Nephron (organoid): ENCODE data around the gene GPATCH11.

Experiments used
- H3K27ac Mint-ChIP-seq, 3 experiments: 2 replicates each; pipeline ENCODE4 v1.8.0; 2020; ENCODE audit warnings: mixed read lengths in 3 of 3, mild to moderate bottlenecking in 2 of 3, moderate library complexity in 1 of 3
- H3K27me3 Mint-ChIP-seq: 2 replicates; pipeline ENCODE4 v1.8.0; 2021; ENCODE audit warnings: low read depth, mild to moderate bottlenecking, moderate library complexity, mixed read lengths
- H3K36me3 Mint-ChIP-seq: 2 replicates; pipeline ENCODE4 v1.8.0; 2020; ENCODE audit warnings: low read depth, mixed read lengths
- H3K4me1 Mint-ChIP-seq: 2 replicates; pipeline ENCODE4 v1.8.0; 2020; ENCODE audit warnings: mixed read lengths
- H3K4me3 Mint-ChIP-seq, 3 experiments: 2 replicates each; pipeline ENCODE4 v1.8.0; 2020; ENCODE audit warnings: mild to moderate bottlenecking in 3 of 3, mixed read lengths in 3 of 3, moderate library complexity in 2 of 3
- H3K9me3 Mint-ChIP-seq: 2 replicates; pipeline ENCODE4 v1.8.0; 2020; ENCODE audit warnings: mixed read lengths
- TF ChIP-seq, protein P1 (sequence below), 3 experiments: fragments of 200-600 bp; sonication (generic); IDR thresholded peaks; one replicate each; pipeline ENCODE4 v1.5.0; 2021; ENCODE audit warnings: antibody characterized with exemption in 3 of 3; ENCODE audit not compliant: unreplicated experiment in 3 of 3

Gene GPATCH11

DNA sequence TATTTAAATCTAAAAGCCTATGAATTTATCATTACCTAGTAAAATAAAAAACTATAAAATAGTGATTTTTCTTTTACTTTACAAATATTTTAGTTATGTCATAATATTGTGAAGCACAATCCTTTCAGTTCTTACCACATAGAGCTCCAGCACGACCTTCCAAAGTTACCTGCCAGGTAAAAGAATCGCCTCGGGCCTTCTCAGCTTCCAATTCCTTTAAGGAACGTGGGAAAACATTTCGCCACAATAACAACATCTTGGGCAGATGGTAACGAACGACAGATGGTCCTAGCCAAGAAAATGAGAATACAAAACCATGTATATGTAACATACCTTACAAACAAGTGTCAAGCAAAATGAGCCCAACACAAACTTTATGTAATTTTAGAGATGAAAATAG, 23.9 kb upstream of the GPATCH11 start:
- TF ChIP-seq, protein P1, sequence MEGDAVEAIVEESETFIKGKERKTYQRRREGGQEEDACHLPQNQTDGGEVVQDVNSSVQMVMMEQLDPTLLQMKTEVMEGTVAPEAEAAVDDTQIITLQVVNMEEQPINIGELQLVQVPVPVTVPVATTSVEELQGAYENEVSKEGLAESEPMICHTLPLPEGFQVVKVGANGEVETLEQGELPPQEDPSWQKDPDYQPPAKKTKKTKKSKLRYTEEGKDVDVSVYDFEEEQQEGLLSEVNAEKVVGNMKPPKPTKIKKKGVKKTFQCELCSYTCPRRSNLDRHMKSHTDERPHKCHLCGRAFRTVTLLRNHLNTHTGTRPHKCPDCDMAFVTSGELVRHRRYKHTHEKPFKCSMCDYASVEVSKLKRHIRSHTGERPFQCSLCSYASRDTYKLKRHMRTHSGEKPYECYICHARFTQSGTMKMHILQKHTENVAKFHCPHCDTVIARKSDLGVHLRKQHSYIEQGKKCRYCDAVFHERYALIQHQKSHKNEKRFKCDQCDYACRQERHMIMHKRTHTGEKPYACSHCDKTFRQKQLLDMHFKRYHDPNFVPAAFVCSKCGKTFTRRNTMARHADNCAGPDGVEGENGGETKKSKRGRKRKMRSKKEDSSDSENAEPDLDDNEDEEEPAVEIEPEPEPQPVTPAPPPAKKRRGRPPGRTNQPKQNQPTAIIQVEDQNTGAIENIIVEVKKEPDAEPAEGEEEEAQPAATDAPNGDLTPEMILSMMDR (IDR thresholded peaks at IDR 0.05; ENCODE audit: unreplicated experiment in 3 of 3), result no peak
- Mint-ChIP-seq H3K27ac (no peak overlapping the region), H3K4me1 (no peaks in the 10 kb centered on the region), H3K36me3 (peaks cover 33% of the 10 kb centered on the region), H3K9me3 (no peaks in the 10 kb centered on the region), H3K4me3 (no peak overlapping the region), H3K27me3 (no peaks in the 10 kb centered on the region)

GRCh38 chr2:37061013-37061711, 23.2 kb upstream of the GPATCH11 start:
- Mint-ChIP-seq H3K4me1 (no peaks in the 10 kb centered on the region), H3K4me3 (no peak overlapping the region), H3K27me3 (no peaks in the 10 kb centered on the region), H3K36me3 (peaks cover 32% of the 10 kb centered on the region), H3K9me3 (no peaks in the 10 kb centered on the region), H3K27ac (no peak overlapping the region)
- TF ChIP-seq, protein P1 (IDR thresholded peaks at IDR 0.05; ENCODE audit: unreplicated experiment in 3 of 3), result no peak

DNA sequence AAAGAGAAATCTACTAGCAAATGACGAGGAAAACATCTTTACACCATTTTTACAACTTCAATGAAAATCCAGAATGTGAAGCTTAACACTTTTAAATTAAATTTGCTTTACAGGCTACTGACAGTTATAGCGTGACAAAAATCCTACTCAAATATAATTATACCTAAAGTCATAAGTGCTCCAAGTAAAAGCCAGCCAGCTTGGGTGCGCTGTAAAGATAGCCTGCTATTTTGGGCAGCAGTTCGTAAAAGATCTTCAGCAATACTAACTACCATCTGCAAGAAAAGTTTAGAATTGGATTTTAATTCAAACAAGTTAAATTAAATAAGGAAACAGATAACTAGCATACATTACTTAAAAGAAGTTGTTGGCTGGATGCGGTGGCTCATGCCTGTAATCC, 22.5 kb upstream of the GPATCH11 start:
- Mint-ChIP-seq H3K27ac (no peak overlapping the region), H3K4me3 (no peak overlapping the region), H3K36me3 (peaks cover 27% of the 10 kb centered on the region), H3K27me3 (no peaks in the 10 kb centered on the region), H3K4me1 (no peaks in the 10 kb centered on the region), H3K9me3 (no peaks in the 10 kb centered on the region)
- TF ChIP-seq, protein P1 (IDR thresholded peaks at IDR 0.05; ENCODE audit: unreplicated experiment in 3 of 3), result no peak

DNA sequence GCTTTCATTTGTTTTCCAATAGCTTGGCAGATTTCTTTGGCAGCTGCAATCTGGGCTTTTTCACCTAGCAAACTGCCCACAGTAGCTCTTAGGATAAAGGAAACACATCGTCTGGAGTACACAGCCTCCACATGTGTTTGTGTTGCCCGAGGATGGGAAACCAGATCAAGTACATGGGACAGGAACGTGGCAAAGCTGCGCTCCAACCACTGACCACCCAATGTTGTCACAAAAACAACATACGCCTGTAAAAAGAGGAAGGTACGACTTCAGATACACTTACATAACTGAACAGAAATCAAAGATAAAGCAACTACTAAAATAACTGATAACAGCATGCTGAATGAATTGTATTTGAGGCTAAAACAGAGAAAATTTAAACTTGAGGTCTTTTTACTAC, 15.6 kb upstream of the GPATCH11 start:
- H3K4me1 Mint-ChIP-seq, result no peaks in the 10 kb centered on the region
- H3K4me3 Mint-ChIP-seq, result no peak overlapping the region
- peaks cover 29% of the 10 kb centered on the region for H3K36me3 Mint-ChIP-seq
- H3K9me3 Mint-ChIP-seq, result no peaks in the 10 kb centered on the region
- H3K27me3 Mint-ChIP-seq, result no peaks in the 10 kb centered on the region
- TF ChIP-seq, protein P1 (IDR thresholded peaks at IDR 0.05; ENCODE audit: unreplicated experiment in 3 of 3), result no peak
- no peak overlapping the region for H3K27ac Mint-ChIP-seq

GRCh38 chr2:37070931-37071330, 13.4 kb upstream of the GPATCH11 start:
- TF ChIP-seq, protein P1 (IDR thresholded peaks at IDR 0.05; ENCODE audit: unreplicated experiment in 3 of 3), result no peak
- no peaks in the 10 kb centered on the region for H3K4me1 Mint-ChIP-seq
- H3K27me3 Mint-ChIP-seq, result no peaks in the 10 kb centered on the region
- H3K27ac Mint-ChIP-seq, result no peak overlapping the region
- H3K4me3 Mint-ChIP-seq, result no peak overlapping the region
- H3K36me3 Mint-ChIP-seq, result peaks cover 41% of the 10 kb centered on the region
- no peaks in the 10 kb centered on the region for H3K9me3 Mint-ChIP-seq

GRCh38 chr2:37080266-37080665, 4.1 kb upstream of the GPATCH11 start:
- Mint-ChIP-seq H3K27me3 (no peaks in the 10 kb centered on the region), H3K9me3 (no peaks in the 10 kb centered on the region), H3K27ac (no peak overlapping the region), H3K4me1 (peaks cover 25% of the 10 kb centered on the region), H3K36me3 (peaks cover 43% of the 10 kb centered on the region), H3K4me3 (peak overlapping the region; percentile 4 to 41 (median 23))
- TF ChIP-seq, protein P1 (IDR thresholded peaks at IDR 0.05; ENCODE audit: unreplicated experiment in 3 of 3), result no peak
